A673 (cell line): ENCODE data around the gene KRT28. TPM values are rescaled to one million over a fixed set of nuclear protein-coding genes. Genes with fewer than 3 reads are reported as not detected.
A peak's percentile ranks its signal among the peaks of the same experiment; 100 is the strongest.

Experiments used
- BruUV-seq: library from RNA; stranded (reverse); fragments of 400-500 nt; replicated peaks from 2 replicates; lab custom pipeline; 2021; lab: Mats Ljungman, UMichigan
- CTCF ChIA-PET: fragments of 300-600 bp; sonication (Branson Sonifier 250); formaldehyde crosslinking; loops from one replicate; lab custom pipeline; 2022; ENCODE audit warnings: antibody characterized with exemption; lab: Charles Lee
- POLR2A ChIA-PET: fragments of 300-600 bp; sonication (Branson Sonifier 250); formaldehyde crosslinking; loops from one replicate; lab custom pipeline; 2022; ENCODE audit warnings: antibody characterized with exemption; ENCODE audit not compliant: low non-redundant PET; lab: Charles Lee
- DNase-seq: peaks from one replicate; pipeline ENCODE4 v3.0.0-alpha.2; 2015; ENCODE audit warnings: low spot score
- H3K27ac ChIP-seq: fragments of 200-600 bp; sonication (generic); 2 replicates; pipeline ENCODE4 v1.5.1; 2016; ENCODE audit warnings: mixed run types, low read depth, mild to moderate bottlenecking, mixed read lengths, antibody characterized with exemption, low read length; ENCODE audit not compliant: poor library complexity, severe bottlenecking
- H3K27me3 ChIP-seq: fragments of 200-600 bp; sonication (generic); replicated peaks from 2 replicates; pipeline ENCODE4 v1.6.1; 2017; ENCODE audit warnings: mixed run types, low read depth, mild to moderate bottlenecking, mixed read lengths, antibody characterized with exemption, low read length; ENCODE audit not compliant: insufficient read depth, poor library complexity
- H3K36me3 ChIP-seq: fragments of 200-600 bp; sonication (generic); 2 replicates; pipeline ENCODE4 v1.6.1; 2016; ENCODE audit warnings: mixed run types, mild to moderate bottlenecking, mixed read lengths, antibody characterized with exemption, low read length; ENCODE audit not compliant: insufficient read depth, poor library complexity, severe bottlenecking
- H3K4me1 ChIP-seq: fragments of 200-600 bp; sonication (generic); 2 replicates; pipeline ENCODE4 v1.6.1; 2017; ENCODE audit warnings: mixed run types, mild to moderate bottlenecking, mixed read lengths, antibody characterized with exemption, low read length; ENCODE audit not compliant: insufficient read depth, poor library complexity, severe bottlenecking
- H3K4me3 ChIP-seq: fragments of 200-600 bp; sonication (generic); 2 replicates; pipeline ENCODE4 v1.5.1; 2016; ENCODE audit warnings: low read depth, mixed run types, mild to moderate bottlenecking, mixed read lengths, low read length; ENCODE audit not compliant: poor library complexity, severe bottlenecking
- H3K9me3 ChIP-seq: fragments of 200-600 bp; sonication (generic); 2 replicates; pipeline ENCODE4 v1.6.1; 2016; ENCODE audit warnings: mixed run types, low read depth, mild to moderate bottlenecking, mixed read lengths, antibody characterized with exemption, low read length; ENCODE audit not compliant: poor library complexity, severe bottlenecking
- EZH2 ChIP-seq: fragments of 200-600 bp; sonication (generic); IDR thresholded peaks from 2 replicates; pipeline ENCODE4 v1.6.1; 2017; ENCODE audit warnings: borderline replicate concordance, low read depth, mild to moderate bottlenecking, mixed read lengths, antibody characterized with exemption, low read length; ENCODE audit not compliant: poor library complexity, severe bottlenecking
- intact Hi-C: fragments of 100-400 bp; cut with micrococcal nuclease; formaldehyde crosslinking; loops from one replicate; pipeline ENCODE4 v1.10.0; 2022; ENCODE audit not compliant: unreplicated experiment
- total RNA-seq: library from RNA; stranded (reverse); gene quantifications from 2 replicates; pipeline ENCODE4 v1.2.3, GENCODE V29; 2021
- TF ChIP-seq, protein P1 (sequence below): fragments of 300-800, 200-600 bp; sonication (generic); conservative IDR thresholded peaks from 2 replicates; pipeline ENCODE4 v1.5.1; 2017; ENCODE audit warnings: low read depth, mild to moderate bottlenecking, antibody characterized with exemption, low read length, moderate library complexity, mixed read lengths

Gene KRT28
- total RNA-seq, 1 experiment from 2014 or later = not detected

DNA sequence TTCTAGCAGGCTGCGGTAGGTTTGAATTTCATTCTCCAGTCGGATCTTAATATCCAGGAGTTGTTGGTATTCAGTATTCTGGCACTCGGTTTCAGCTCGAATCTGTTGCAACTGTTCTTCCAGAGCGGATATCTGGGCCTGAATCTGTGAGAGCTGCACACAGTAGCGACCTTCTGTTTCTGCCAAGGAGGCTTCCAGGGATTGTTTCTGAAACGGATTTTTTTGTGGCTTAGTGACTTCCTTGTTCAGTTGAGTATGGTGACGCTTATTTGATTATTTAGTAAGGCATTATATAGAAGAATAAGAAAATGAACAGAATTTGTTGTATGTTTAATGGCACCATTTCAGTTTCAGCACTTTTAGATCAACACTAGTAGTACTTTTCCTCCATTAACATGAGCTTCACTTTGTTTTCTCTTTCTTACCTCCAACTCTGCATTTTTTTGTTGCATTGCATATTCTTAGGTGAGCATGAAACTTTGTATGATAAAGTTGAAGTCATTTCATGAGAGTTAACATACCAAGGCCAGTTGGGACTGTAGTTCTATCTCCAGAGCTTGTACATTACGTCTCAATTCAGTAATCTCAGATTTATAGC is 19.9 kb upstream of the KRT28 start:
- H3K9me3 ChIP-seq = no peaks in the 10 kb centered on the region
- no peak for DNase-seq
- ChIA-PET CTCF (interaction anchor here (0.6 kb wide), 1 partner anchor 851 kb away, joined by 5 read pairs; no protein-coding TSS in a partner anchor), POLR2A (no interaction called here)
- no TSS peak for BruUV-seq
- H3K27me3 ChIP-seq = no peaks in the 10 kb centered on the region
- H3K27ac ChIP-seq = peak overlapping the region; percentile 87
- TF ChIP-seq, protein P1, sequence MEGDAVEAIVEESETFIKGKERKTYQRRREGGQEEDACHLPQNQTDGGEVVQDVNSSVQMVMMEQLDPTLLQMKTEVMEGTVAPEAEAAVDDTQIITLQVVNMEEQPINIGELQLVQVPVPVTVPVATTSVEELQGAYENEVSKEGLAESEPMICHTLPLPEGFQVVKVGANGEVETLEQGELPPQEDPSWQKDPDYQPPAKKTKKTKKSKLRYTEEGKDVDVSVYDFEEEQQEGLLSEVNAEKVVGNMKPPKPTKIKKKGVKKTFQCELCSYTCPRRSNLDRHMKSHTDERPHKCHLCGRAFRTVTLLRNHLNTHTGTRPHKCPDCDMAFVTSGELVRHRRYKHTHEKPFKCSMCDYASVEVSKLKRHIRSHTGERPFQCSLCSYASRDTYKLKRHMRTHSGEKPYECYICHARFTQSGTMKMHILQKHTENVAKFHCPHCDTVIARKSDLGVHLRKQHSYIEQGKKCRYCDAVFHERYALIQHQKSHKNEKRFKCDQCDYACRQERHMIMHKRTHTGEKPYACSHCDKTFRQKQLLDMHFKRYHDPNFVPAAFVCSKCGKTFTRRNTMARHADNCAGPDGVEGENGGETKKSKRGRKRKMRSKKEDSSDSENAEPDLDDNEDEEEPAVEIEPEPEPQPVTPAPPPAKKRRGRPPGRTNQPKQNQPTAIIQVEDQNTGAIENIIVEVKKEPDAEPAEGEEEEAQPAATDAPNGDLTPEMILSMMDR = no peak
- no peak for TF ChIP-seq EZH2
- peaks cover 3% of the 10 kb centered on the region for H3K36me3 ChIP-seq
- no peaks in the 10 kb centered on the region for H3K4me1 ChIP-seq
- peak overlapping the region; percentile 64 for H3K4me3 ChIP-seq
- intact Hi-C loops = no loop called here

DNA sequence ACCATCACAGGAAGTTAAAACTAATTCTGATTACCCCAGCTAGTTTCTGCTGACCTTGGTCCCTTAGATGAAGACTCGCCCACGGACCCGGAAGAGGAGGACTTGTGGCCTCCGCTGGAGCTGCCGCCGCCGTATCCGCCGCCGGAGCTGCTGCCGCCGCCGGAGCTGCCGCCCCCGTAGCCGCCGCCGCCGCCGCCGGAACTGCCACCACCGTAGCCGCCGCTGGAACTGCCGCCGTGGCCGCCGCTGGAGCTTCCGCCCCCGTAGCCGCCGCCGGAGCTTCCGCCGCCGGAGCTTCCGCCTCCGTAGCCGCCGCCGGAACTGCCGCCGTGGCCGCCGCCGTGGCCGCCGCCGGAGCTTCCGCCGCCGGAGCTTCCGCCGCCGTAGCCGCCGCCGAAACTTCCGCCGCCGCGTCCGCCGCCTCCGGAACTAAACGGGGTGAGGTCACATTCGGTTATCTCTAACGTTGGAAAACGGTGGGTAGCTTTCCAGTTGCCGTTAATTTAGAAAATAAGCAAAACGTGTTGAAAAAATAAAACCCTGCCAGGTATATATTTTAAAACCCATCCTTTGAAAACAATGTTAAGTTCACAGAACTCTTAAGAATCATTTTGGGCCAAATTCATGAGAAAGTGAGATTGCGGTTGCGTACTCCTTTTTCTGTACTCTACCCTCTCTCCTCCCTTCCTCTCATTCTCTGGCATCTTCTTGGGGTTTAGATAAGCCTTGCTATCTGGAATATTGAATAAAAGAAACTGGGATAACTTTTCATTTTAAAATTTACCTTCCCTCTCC is 19.2 kb upstream of the KRT28 start:
- Histone ChIP-seq H3K4me1 (no peaks in the 10 kb centered on the region), H3K27me3 (no peaks in the 10 kb centered on the region), H3K4me3 (peak overlapping the region; percentile 64), H3K36me3 (peaks cover 3% of the 10 kb centered on the region), H3K9me3 (no peaks in the 10 kb centered on the region), H3K27ac (peak overlapping the region; percentile 87)
- ChIA-PET CTCF (interaction anchor here (0.6 to 0.7 kb wide), 2 partner anchors 825 to 852 kb away, joined by 3 to 5 read pairs; no protein-coding TSS in a partner anchor), POLR2A (interaction anchor here (0.7 kb wide), 1 partner anchor 14 kb away, joined by 3 read pairs; no protein-coding TSS in a partner anchor)
- BruUV-seq = TSS peak; percentile 91
- intact Hi-C loops = no loop called here
- peak; percentile 80 for DNase-seq
- TF ChIP-seq, protein P1 = no peak
- no peak for TF ChIP-seq EZH2

DNA sequence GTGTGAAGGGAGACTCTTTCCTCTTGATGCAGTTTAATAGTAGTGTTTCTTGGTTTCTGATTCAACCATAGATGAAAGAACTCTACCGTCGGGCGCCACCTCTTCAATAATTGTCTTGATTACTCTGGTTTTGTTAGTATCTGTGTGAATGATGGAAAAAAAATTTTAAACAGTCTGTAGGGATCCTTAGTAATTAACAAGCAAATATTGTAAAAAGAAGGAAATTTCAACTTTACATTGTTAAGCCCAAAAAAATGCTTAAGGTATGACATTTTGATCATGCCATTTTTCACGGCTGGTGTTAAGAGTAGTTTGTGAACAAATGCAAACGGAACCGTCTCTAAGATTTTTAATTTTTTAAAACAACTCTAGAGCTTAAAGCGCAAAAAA is 18.6 kb upstream of the KRT28 start:
- DNase-seq = no peak
- TF ChIP-seq, protein P1 = no peak
- TF ChIP-seq EZH2 = no peak
- H3K27ac ChIP-seq = peak overlapping the region; percentile 87
- BruUV-seq = TSS peak; percentile 97
- H3K4me1 ChIP-seq = no peaks in the 10 kb centered on the region
- peaks cover 3% of the 10 kb centered on the region for H3K36me3 ChIP-seq
- no peaks in the 10 kb centered on the region for H3K27me3 ChIP-seq
- POLR2A ChIA-PET = interaction anchor here (0.7 kb wide), 1 partner anchor 15 kb away, joined by 3 read pairs; no protein-coding TSS in a partner anchor
- CTCF ChIA-PET = no interaction called here
- intact Hi-C loops = no loop called here
- H3K4me3 ChIP-seq = peak overlapping the region; percentile 64
- H3K9me3 ChIP-seq = no peaks in the 10 kb centered on the region
